ENCODE data around the gene TUT4.

TUT4 gene

GRCh38 chr1:52463891-52464290 lies 89.0 kb downstream of the TUT4 start:
- DNase-seq (ENCODE audit: low read depth) = no peak

- DNase-seq (ENCODE audit: low read depth) = no peak
These were observed 91.1 kb downstream of the TUT4 start for GRCh38 chr1:52461821-52462220.

GRCh38 chr1:52460694-52461093 lies 92.2 kb downstream of the TUT4 start:
- no peak for DNase-seq (ENCODE audit: low read depth)

- DNase-seq (ENCODE audit: low read depth) = no peak
These were observed 97.2 kb downstream of the TUT4 start for GRCh38 chr1:52455686-52456085.

DNA sequence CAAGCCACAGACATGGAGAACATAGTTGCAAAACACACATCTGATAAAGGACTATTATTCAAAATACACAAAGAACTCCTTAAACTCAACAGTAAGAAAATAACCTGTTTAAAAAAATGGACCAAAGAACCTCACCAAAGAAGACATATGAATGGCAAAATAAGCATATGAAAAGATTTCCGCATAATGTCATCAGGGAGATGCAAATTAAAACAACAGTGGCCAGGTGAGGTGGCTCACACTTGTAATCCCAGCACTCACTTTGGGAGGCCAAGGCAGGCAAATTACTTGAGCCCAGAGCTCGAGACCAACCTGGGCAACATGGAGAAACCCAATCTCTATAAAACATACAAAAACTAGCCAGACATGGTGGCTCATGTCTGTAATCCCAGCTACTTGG lies 98.1 kb downstream of the TUT4 start:
- DNase-seq (ENCODE audit: low read depth) = no peak

DNA sequence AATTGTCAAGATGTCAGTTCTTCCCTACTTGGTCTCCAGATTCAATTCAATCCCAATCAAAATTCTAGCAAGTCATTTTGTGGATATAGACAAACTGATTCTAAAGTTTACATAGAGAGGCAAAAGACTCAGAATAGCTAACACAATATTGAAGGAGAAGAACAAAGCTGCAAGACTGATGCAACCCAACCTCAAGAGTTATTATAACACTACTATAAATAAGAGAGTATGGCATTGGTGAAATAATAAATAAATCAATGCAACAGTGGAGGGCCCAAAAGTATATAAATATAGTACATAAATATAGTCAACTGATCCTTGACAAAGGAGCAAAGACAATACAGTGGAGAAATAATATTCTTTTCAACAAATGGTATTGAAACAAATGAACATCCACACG lies 98.8 kb downstream of the TUT4 start:
- DNase-seq (ENCODE audit: low read depth) = no peak

DNA sequence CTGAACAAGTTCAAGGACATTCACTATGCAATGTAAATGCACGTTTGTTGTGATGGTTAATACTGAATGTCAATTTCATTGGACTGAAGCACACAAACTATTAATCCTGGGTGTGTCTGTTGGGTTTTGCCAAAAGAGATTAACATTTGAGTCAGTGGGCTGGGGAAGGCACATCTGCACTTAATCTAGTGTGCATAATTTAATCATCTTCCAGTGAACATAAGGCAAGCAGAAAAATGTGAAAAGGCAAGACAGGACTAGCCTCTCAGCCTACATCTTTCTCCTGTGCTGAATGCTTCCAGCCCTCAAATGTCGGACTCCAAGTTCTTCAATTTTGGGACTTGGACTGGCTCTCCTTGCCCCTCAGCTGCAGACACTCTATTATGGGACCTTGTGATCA lies 108.4 kb downstream of the TUT4 start:
- DNase-seq (ENCODE audit: low read depth) = peak; percentile 5

DNA sequence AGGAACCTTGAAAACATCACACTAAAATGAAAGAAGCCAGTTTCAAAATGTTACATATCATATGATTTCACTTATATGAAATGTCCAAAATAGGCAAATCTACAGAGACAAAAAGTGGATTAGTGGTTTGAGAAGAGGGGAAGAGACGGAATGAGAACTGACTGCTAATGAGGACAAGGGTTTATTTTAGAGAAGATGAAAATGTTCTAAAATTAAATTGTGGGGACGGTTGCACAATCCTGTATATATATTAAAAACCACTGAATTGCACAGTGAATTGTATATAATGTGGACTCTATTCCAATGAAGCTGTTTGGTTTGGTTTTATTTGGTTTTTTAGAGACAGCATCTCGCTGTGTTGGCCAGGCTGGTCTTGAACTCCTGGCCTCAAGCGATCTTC lies 112.9 kb downstream of the TUT4 start:
- no peak for DNase-seq (ENCODE audit: low read depth)

GRCh38 chr1:52436817-52437216 lies 116.1 kb downstream of the TUT4 start:
- DNase-seq (ENCODE audit: low read depth) = no peak

- DNase-seq (ENCODE audit: low read depth) = no peak
These were observed 117.2 kb downstream of the TUT4 start for GRCh38 chr1:52435650-52436049.

DNA sequence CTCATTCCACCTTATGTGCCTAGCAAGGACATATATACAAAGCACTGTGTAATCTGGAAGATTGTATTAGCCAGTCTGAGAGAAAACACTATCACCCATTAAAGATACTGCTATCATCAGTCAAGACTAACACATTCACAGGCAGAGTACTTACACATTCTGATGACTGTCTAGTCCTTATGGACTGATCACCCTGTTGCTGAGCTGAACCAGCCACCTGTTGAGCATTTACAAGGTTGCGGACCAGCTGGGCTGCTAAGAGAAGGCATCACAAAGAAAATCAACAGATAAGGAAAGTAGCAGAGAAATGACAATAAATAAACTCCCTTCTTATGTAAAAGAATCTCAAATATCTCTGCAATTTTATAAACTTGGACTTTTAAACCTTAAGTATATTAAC lies 117.7 kb downstream of the TUT4 start:
- DNase-seq (ENCODE audit: low read depth) = no peak

GRCh38 chr1:52432807-52433206 lies 120.1 kb downstream of the TUT4 start:
- no peak for DNase-seq (ENCODE audit: low read depth)

- no peak for DNase-seq (ENCODE audit: low read depth)
These were observed 125.7 kb downstream of the TUT4 start for GRCh38 chr1:52427152-52427551.

DNA sequence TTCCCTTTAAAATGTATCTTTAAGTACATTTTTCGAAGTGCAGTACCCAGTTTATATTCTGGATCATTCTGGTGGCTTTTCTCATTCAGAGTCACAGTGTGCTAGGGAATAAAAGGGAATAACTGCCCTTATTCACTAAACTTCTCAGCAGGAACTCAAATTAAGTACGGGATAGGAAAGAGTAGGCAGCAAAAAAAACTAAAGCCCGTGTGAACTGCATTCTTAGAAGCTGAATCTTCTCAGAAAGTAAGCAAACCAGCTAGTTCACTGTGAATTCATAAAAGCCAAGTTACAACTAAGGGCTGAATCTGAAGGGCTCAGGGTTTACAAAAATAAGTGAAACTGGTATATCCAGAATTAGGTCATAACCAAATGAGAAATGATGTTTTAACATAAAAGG lies 126.5 kb downstream of the TUT4 start:
- no peak for DNase-seq (ENCODE audit: low read depth)

DNA sequence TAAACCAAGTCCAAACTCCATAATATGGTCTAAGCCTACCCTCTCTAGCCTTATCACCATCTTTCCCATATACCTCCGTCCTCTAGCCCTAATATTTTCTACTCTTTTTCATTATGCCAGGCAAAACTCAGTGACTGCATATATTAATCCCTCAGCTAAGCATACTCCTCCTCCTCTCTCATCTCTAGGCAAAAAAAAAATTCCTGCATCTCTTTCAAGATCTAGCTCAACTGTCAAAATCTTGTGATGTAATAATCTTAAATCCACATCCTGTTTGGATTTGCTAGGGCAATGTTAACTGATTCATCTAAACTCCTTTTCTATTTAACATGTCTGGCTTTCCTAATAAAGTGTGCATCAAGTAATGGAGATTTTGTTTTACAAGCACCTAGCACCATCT lies 128.1 kb downstream of the TUT4 start:
- no peak for DNase-seq (ENCODE audit: low read depth)

GRCh38 chr1:52424231-52424636 lies 128.7 kb downstream of the TUT4 start:
- DNase-seq (ENCODE audit: low read depth) = no peak

- DNase-seq (ENCODE audit: low read depth) = no peak
These were observed 129.1 kb downstream of the TUT4 start for GRCh38 chr1:52423771-52424170.

DNA sequence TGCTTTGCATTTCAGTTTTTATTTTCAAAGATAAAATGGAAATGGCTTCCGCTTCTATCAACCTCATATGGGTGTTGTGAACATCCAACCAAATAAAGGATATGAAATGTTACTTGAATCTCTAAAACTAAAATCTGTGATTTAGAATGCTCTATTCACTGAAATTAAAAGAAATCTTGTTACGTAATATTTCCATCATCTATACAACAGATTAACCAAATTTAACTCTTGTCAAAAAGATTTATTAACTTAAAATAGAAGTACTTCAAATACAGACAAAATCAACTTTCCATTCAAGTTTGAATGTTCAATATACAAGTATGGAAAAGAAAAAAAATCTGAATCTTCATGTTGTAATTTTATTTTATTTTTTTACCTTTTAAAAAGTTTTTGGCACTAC lies 129.8 kb downstream of the TUT4 start:
- DNase-seq (ENCODE audit: low read depth) = no peak

DNA sequence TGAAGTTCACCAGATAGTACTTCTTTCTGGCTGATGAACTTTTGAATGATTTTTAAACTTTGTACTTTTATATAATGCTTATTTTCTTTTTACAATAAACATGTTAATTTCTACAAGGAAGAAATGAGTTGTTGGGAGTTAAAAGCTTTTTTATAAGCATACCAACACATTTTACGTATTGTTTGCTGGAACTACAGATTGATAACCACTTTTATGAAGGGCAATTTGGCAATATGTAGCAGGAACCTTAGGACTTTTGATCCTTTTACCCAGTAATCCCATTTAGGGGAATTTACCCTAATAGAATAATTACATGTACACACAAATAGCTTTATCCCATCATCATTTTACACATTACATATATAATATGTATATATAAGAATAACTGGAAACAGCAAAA lies 132.2 kb downstream of the TUT4 start:
- no peak for DNase-seq (ENCODE audit: low read depth)

DNA sequence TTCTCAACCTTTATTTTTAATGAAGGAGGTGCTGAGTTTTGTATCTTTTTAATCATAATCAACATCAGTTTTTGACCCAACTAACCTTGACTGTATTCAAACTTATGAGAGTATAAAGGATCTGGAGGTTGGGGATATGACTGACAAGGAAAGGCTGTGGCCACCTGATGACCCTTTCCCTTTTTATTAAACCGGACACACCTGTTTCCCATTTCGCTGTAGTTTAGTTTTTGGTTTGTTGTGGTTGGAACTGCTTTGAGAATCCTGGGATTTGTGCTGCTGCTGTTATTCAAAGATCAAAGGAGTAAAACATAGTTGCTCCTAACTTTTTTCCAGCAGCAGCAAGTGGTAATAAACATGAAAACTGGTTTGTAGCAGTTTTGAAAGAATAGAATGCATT lies 136.1 kb downstream of the TUT4 start:
- DNase-seq (ENCODE audit: low read depth) = no peak

- no peak for DNase-seq (ENCODE audit: low read depth)
These were observed 137.9 kb downstream of the TUT4 start for GRCh38 chr1:52414942-52415341.

- no peak for DNase-seq (ENCODE audit: low read depth)
These were observed 139.4 kb downstream of the TUT4 start for GRCh38 chr1:52413410-52413989.

GRCh38 chr1:52404975-52405338 lies 147.9 kb downstream of the TUT4 start:
- no peak for DNase-seq (ENCODE audit: low read depth)

DNA sequence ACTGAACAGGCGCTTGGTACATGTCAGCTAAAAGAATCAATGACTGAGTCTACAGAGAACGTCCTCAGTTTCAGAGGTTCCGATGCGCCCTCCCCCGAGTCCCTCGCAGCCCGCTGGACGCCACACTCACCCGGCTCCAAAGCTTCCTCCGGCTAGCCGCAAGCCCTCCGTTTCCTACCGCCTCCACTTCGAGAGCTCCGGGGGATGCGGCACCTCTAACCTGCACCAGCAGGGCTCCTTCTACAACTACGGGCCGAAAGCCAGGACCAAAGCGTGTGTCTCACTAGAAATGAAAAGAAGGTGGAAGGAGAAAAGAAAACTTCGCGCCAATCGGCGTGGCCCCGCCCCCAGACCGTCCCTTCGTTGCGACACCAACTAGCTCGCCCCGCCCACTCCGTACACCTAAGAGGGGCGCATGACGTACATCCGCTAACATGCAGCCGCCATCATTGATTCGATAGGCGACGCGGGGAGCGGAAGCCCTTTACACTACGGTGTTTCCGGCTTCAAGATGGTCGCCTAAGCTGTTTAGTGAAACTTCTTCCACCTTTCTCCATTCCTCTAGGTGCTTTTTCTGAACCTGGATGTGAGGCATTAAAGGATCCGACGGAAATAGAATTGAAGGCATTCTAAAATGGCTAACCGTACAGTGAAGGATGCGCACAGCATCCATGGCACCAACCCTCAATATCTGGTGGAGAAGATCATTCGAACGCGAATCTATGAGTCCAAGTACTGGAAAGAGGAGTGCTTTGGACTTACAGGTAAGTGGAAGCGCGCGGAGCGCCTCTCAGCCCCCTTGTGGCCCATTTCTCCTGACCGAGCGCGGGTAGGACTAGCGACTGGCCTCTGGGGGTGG lies 148.5 kb downstream of the TUT4 start, which contains the start of the genes ORC1 and PRPF38A:
Gene ORC1 (minus strand): TSS at position 308 of the 859 bp plus-strand sequence. CDS start 2,200 bp downstream, outside the sequence.
Gene PRPF38A (plus strand): TSS at position 487 of the 859 bp plus-strand sequence. CDS start 148 bp downstream, at position 635.
- DNase-seq (ENCODE audit: low read depth) = peak; percentile 94
